HTERT RPE-1 (cell line): ENCODE results near the gene EOMES.

Experiments used
- in situ Hi-C: fragments of 300-500 bp; cut with MboI; formaldehyde crosslinking; loops from 4 replicates; pipeline ENCODE4 v1.14.3; 2020; ENCODE audit warnings: low sequenced_read_pairs

Gene EOMES

DNA sequence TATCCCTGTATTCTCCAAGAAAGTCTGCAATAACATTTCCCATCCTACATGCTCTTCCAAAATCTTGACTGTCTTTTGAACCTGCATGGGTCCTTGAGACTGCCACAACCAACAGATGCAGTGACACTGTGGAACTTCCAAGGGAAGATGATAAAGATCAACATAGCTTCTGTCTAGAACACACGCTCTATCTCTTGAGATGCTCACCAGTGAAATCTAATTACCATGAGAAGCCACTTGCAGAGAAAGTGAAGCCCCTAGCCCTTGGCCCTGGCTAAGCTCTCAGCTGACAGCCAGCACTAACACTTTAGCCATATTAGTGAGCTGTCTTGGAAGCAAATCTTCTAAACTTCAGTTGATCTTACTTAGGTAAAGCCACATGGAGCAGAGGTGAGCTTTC lies 36.6 kb downstream of the EOMES start:
- in situ Hi-C loops, result no loop called here

DNA sequence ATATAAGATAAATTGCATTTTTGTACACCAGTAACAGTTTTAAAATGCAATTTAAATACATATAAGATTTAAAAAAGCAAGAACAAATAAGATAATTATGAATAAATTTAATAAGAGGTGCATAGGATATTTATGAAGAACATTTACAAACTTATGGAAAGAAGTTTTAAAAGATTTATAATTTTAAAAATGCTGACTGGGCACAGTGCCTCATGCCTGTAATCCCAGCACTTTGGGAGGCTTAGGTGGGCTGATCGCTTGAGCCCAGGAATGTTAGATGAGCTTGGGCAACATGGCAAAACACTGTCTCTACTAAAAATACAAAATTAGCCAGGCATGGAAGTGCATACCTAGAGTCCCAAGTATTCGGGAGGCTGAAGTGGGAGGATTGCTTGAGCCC lies 37.8 kb downstream of the EOMES start:
- in situ Hi-C loops, result no loop called here

DNA sequence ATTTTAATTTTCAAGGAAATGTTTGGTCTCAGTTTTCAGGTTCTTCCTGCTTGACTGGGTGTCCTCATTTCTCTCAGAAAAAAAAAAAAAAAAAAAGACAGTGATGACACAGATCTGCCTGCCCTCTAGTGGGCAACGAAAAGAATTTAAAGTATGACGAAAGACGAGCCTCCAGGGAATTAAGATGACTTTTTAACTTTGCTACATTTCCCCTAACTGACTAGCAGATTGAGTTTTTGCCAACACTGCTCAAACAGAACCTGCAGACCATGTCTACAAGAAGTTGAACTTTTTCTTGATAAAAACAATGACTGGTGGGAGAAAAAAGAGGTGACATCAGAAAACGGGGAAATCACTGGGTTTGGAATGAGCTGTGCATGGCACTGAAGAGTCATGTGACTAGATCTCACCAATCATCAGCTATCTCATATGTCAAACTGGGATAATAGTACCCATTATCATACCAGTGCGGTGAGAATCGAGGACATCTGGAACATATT lies 40.8 kb downstream of the EOMES start:
- in situ Hi-C loops, result no loop called here

GRCh38 chr3:27680517-27681246 lies 41.4 kb downstream of the EOMES start:
- in situ Hi-C loops, result no loop called here

DNA sequence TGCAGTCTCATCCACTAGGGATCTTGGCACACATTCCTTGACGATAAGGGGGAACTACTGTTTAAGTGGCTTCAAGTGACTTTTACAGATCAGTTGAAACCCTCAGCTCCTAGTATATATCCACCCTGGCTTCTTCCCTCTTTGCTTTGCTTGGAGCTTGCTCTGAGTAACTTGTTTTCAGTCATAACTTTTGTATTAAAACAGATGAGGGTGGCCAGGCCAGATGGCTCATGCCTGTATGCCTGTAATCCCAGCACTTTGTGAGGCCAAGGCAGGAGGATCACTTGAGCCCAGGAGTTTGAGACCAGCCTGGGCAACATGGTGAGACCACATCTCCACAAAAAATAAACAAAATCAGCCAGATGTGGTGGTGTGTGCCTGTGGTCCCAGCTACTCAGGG lies 42.4 kb downstream of the EOMES start:
- in situ Hi-C loops, result no loop called here

DNA sequence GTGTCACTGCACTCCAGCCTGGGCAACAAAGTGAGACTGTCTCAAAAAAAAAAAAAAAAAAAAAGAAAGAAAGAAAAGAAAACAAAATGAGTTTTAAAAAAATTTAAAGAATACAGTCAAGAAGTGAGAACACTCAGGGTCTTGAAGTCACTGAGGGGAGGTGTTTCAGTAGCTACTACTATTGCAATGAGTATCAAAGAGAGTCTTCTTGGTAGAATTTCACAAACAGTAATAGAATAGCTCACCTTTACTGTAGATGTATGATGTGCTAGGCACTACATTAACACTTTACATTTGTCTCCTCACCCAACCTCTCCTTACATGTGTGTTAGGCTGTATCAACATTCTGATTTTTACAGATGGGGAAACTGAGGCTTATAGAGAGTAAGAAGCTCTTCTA lies 43.9 kb downstream of the EOMES start:
- in situ Hi-C loops, result no loop called here

GRCh38 chr3:27677565-27677964 lies 44.6 kb downstream of the EOMES start:
- in situ Hi-C loops, result no loop called here

DNA sequence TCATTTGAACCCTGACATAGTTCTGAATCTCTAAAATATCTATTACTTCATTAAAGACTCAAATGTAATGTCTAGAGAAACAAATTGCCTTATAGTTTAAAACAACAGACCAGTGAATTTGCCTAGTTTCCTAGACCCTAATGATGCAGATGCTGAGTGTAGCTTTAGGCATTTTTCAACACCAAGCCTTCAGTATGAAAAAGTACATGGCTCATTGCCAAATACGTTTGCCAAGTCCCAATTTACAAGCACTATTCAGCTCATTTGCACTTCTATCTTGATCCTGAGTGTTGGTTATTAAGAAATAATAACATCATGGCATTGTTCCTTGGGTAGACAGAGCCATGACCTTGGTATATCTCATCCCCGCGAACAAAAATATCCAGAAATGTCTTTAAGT lies 46.8 kb downstream of the EOMES start:
- in situ Hi-C loops, result no loop called here

DNA sequence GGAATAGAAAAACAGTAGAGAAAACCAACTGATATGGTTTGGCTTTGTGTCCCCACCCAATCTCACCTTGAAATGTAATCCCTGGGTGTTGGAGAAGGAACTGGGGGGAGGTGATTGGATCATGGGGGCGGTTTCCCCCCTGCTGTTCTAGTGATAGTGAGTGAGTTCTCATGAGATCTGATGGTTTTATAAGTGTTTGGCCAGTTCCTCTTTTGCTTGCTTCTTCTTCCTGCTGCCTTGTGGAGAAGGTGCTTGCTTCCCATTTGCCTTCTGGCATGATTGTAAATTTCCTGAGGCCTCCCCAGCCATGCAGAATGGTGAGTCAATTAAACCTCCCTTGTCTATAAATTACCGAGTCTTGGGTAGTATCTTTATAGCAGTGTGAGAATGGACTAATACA lies 48.4 kb downstream of the EOMES start:
- in situ Hi-C loops, result no loop called here

DNA sequence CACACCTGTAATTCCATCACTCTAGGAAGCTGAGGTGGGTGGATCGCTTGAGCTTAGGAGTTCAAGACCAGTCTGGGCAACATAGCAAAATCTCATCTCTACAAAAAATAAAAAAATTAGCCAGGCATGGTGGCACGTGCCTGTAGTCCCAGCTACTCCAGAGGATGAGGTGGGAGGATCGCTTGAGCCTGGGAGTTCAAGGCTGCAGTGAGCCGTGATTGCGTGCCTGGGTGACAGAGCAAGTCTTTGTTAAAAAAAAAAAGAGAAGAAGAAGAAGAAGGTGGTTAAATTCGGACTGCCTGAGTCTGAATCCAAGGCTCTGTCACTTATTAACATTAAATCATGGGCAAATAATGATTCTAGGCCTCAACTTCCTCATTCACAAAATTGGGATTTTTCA lies 51.0 kb downstream of the EOMES start:
- in situ Hi-C loops, result no loop called here

DNA sequence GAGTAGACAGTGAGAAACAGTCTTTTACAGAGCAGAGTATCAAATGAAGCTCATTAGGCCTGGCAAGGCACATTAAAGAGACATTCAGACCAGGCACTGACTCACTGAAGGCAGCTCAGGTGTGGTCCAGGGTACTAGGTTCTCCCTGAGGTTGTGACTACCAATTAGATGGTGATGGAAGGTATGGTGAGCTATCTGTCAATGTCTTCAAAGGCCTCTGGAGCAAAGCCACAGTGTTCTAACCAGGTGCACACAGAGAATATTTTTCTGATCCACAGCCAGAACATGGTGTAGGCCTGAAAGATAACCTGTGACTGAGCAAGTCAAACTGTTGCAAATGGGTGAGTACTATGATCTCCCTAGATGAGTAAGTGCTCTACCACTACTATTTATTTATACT lies 51.5 kb downstream of the EOMES start:
- in situ Hi-C loops, result no loop called here

- in situ Hi-C loops, result no loop called here
Observed at GRCh38 chr3:27669591-27669990, 52.5 kb downstream of the EOMES start.

GRCh38 chr3:27667751-27668150 lies 54.4 kb downstream of the EOMES start:
- in situ Hi-C loops, result no loop called here

DNA sequence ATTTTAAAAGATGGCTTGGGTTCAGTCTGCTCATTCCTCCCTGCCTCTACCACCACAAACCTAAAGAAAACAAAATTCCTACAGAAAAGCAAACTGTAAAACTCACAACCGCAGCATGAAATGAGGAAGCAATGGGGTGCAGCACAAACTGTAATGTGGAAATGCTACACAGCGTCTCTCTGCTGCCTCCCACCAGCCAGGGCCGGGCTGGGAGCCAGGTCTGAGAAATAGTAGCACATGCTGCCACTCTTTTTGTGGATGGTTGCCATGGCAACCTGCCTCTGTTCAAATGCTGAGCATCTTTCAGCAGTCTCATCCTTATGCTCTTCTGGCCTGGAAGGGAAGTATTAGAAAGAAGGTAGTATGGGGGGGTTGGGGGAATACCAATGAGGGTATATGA lies 55.4 kb downstream of the EOMES start:
- in situ Hi-C loops, result no loop called here

DNA sequence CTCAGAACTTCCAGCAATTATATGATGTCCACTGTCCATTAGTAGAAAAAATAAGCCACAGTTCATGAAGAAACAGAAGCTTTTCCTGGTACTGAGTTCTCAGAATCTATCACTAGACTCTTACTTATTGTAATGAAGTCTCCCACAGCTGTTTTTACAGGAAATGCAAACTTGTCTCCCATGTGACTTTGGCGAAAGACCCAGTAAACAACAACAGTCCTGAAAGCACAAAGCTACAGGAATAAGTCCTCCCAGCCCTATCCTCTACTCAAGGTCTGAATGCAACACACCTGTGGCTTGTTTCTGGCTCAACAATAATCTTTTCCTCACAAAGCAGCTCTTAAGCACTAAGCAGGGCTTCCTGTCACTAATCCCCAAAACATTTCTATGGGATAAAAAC lies 55.9 kb downstream of the EOMES start:
- in situ Hi-C loops, result no loop called here
